GM23248 (cell line): ENCODE measurements around the gene MPP7. TPM values are rescaled to one million over a fixed set of nuclear protein-coding genes. Genes with fewer than 3 reads are reported as not detected.
"Not testable (repeated sequence)": the region's sequence is repeated elsewhere in the genome, so short reads cannot be mapped to it uniquely, and the experiment has no call there.

Experiments used
- DNase-seq: peaks from one replicate; pipeline ENCODE4 v3.0.0-alpha.2; 2015
- H2AFZ ChIP-seq: fragments of 200-600 bp; sonication (generic); 2 replicates; pipeline ENCODE4 v1.6.1; 2016; ENCODE audit warnings: antibody characterized with exemption
- H3F3A ChIP-seq: fragments of 200-600 bp; sonication (generic); 2 replicates; pipeline ENCODE4 v1.6.1; 2016; ENCODE audit warnings: mild to moderate bottlenecking, antibody characterized with exemption, mixed run types; ENCODE audit not compliant: insufficient read depth
- H3K27ac ChIP-seq: fragments of 200-600 bp; sonication (generic); 2 replicates; pipeline ENCODE4 v1.5.1; 2016; ENCODE audit warnings: mild to moderate bottlenecking
- H3K27me3 ChIP-seq: fragments of 200-600 bp; sonication (generic); replicated peaks from 2 replicates; pipeline ENCODE4 v1.6.1; 2016; ENCODE audit warnings: mild to moderate bottlenecking; ENCODE audit not compliant: insufficient read depth
- H3K36me3 ChIP-seq: fragments of 200-600 bp; sonication (generic); 2 replicates; pipeline ENCODE4 v1.6.1; 2016; ENCODE audit warnings: low read depth, mild to moderate bottlenecking
- H3K4me1 ChIP-seq: fragments of 200-600 bp; sonication (generic); 2 replicates; pipeline ENCODE4 v1.6.1; 2016; ENCODE audit warnings: mild to moderate bottlenecking; ENCODE audit not compliant: insufficient read depth
- H3K4me2 ChIP-seq: fragments of 200-600 bp; sonication (generic); one replicate; pipeline ENCODE4 v1.6.1; 2016; ENCODE audit warnings: mild to moderate bottlenecking; ENCODE audit not compliant: unreplicated experiment
- H3K4me3 ChIP-seq: fragments of 200-600 bp; sonication (generic); 2 replicates; pipeline ENCODE4 v1.5.1; 2016; ENCODE audit warnings: mild to moderate bottlenecking
- H3K79me2 ChIP-seq: fragments of 200-600 bp; sonication (generic); 2 replicates; pipeline ENCODE4 v1.6.1; 2016; ENCODE audit warnings: mild to moderate bottlenecking; ENCODE audit not compliant: insufficient read depth
- H3K9ac ChIP-seq: fragments of 200-600 bp; sonication (generic); 2 replicates; pipeline ENCODE4 v1.6.1; 2016; ENCODE audit warnings: mild to moderate bottlenecking
- H3K9me2 ChIP-seq: fragments of 200-600 bp; sonication (generic); 2 replicates; pipeline ENCODE4 v1.6.1; 2016; ENCODE audit warnings: mixed run types, mild to moderate bottlenecking, moderate library complexity; ENCODE audit not compliant: insufficient read depth
- H3K9me3 ChIP-seq: fragments of 200-600 bp; sonication (generic); one replicate; pipeline ENCODE4 v1.6.1; 2017; ENCODE audit warnings: low read depth
- H4K20me1 ChIP-seq: fragments of 200-600 bp; sonication (generic); 2 replicates; pipeline ENCODE4 v1.6.0; 2016; ENCODE audit not compliant: insufficient read depth
- EZH2 ChIP-seq: fragments of 200-600 bp; sonication (generic); IDR thresholded peaks from 2 replicates; pipeline ENCODE4 v1.6.1; 2018; ENCODE audit warnings: antibody characterized with exemption, mild to moderate bottlenecking; ENCODE audit not compliant: insufficient read depth, poor library complexity, severe bottlenecking
- EZH2phosphoT487 ChIP-seq: fragments of 200-600 bp; sonication (generic); IDR thresholded peaks from 2 replicates; pipeline ENCODE4 v1.6.1; 2018; ENCODE audit warnings: antibody characterized with exemption, moderate library complexity, mild to moderate bottlenecking, low read depth; ENCODE audit not compliant: insufficient read depth
- WGBS, 2 experiments: methylation state at CpG; one replicate each; pipeline ENCODE4 v1.1.6; 2015 to 2017; ENCODE audit warnings: low lambda C conversion rate in 2 of 2, low coverage in 1 of 2; ENCODE audit errors: missing lambda C conversion rate in 2 of 2; 5-methylcytosine and 5-hydroxymethylcytosine counted together
- in situ Hi-C: fragments of 300-500 bp; cut with MboI; formaldehyde crosslinking; loops from 2 replicates; pipeline ENCODE4 v1.15.0; 2020
- polyA plus RNA-seq: library from polyadenylated mRNA; unstranded; fragments of >200 nt; fragmentation: Nextera tagmentation; extraction: Ambion mirVana; gene quantifications from 2 replicates; pipeline ENCODE4 v1.2.1, GENCODE V29; 2016
- total RNA-seq: library from RNA; depleted of rRNA; stranded (reverse); fragments of >200 nt; shearing (Covaris generic); gene quantifications from 2 replicates; pipeline ENCODE4 v1.2.3, GENCODE V29; 2014; rRNA removed

MPP7 gene
- total RNA-seq (0.65 TPM in 1 of 2 replicates, not detected in the other), polyA plus RNA-seq (0.09 and 0.35 TPM in 2 replicates)

DNA sequence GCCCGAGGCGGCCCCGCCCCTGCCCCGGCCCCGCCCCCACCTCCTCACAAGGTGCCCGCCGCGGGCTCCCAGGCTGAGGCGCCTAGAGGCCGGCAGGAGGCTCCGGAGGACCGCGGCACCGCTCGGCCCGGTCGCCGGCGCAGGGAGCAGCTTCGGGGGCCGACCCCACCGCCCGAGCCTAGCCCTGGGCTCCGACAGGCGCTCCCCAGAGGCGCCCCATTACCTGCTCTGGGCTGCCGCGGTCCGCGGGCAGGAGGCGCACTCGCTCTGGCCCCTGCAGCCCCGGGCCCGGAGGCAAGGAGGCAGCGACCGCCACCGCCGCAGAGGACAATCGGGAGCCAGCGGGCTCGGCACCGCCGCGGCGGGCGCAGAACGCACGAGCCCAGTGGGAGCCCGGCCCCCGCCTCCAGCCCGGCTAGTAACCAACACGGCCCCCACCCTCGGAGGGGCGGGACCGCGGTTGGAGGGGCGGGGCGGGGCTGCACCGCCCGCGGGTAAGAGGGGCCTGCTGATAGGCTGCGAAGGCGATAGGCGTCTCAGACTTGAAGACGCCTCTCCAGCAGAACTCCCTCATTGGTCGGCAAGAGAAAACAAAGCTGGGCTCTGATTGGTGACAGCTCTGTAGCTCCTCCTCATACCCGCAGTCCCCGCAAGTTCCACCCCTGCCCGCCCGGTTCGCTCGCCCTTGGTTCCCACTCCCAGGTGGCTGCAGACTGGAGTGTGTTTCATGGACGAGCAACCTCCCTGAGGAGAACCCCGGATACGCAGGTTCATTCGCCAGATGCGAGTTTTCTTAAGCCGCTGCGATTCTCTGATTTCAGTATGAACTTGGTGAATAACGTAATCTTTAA lies at the start of gene MPP7:
Gene MPP7 (minus strand): TSS at position 427 of the 851 bp plus-strand sequence. CDS start 64,460 bp downstream, outside the sequence.
- DNase-seq, result peak; percentile 98
- WGBS, 2 experiments, result 1 to 2% methylated on average over 26 to 51 of the region's 80 CpGs
- Histone ChIP-seq H3K36me3 (no peaks in the 10 kb centered on the region), H3K27me3 (peaks cover 42% of the 10 kb centered on the region), H3K4me3 (peak within 1 kb of the TSS; percentile 80), H3K4me1 (0 out of 2 replicates have a peak, but pooled peaks cover 4% of the 10 kb centered on the region), H3K9ac (peak within 1 kb of the TSS; percentile 46; the same call in 1 of the 2 replicates), H4K20me1 (no peaks in the 10 kb centered on the region), H3K4me2 (peak within 1 kb of the TSS; percentile 91), H2AFZ (peak within 1 kb of the TSS; percentile 90), H3K27ac (no peak within 1 kb of the TSS), H3K9me3 (no peaks in the 10 kb centered on the region), H3F3A (no peaks in the 10 kb centered on the region), H3K79me2 (no peaks in the 10 kb centered on the region), H3K9me2 (no peaks in the 10 kb centered on the region)
- TF ChIP-seq EZH2phosphoT487, result no peak
- TF ChIP-seq EZH2, result no peak
- in situ Hi-C loops, result no loop called here

DNA sequence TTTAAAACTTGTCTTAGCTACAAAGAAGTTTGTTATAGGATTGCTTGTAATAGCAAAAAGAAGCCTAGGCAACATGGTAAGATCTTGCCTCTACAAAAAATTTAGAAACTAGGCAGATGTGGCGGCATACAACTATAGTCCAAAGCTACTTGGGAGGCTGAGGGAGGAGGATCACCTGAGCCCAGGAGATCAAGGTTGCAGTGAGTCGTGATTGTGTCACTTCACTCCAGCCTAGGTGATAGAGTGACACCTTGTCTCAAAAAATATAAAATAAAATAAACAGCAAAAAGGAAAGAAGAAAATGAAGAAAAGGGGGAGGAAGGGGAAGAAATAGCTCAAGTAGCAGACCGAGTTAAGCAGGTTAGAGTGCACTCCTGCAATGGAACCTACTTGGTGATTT lies 47.0 kb upstream of the MPP7 start:
- Histone ChIP-seq H3K9ac (no peak overlapping the region), H3K4me1 (no peaks in the 10 kb centered on the region), H3K27me3 (peaks cover 20% of the 10 kb centered on the region; the same call in 1 of the 2 replicates), H3K79me2 (no peaks in the 10 kb centered on the region), H3K4me3 (no peak overlapping the region), H3K9me3 (no peaks in the 10 kb centered on the region), H3K9me2 (no peaks in the 10 kb centered on the region), H4K20me1 (no peaks in the 10 kb centered on the region), H2AFZ (no peak overlapping the region), H3K36me3 (no peaks in the 10 kb centered on the region), H3K27ac (no peak overlapping the region), H3F3A (no peaks in the 10 kb centered on the region), H3K4me2 (no peak overlapping the region)
- no peak for DNase-seq
- 28 to 37% methylated on average over 3 of the region's 3 CpGs for WGBS, 2 experiments
- in situ Hi-C loops, result no loop called here
- no peak for TF ChIP-seq EZH2
- no peak for TF ChIP-seq EZH2phosphoT487

DNA sequence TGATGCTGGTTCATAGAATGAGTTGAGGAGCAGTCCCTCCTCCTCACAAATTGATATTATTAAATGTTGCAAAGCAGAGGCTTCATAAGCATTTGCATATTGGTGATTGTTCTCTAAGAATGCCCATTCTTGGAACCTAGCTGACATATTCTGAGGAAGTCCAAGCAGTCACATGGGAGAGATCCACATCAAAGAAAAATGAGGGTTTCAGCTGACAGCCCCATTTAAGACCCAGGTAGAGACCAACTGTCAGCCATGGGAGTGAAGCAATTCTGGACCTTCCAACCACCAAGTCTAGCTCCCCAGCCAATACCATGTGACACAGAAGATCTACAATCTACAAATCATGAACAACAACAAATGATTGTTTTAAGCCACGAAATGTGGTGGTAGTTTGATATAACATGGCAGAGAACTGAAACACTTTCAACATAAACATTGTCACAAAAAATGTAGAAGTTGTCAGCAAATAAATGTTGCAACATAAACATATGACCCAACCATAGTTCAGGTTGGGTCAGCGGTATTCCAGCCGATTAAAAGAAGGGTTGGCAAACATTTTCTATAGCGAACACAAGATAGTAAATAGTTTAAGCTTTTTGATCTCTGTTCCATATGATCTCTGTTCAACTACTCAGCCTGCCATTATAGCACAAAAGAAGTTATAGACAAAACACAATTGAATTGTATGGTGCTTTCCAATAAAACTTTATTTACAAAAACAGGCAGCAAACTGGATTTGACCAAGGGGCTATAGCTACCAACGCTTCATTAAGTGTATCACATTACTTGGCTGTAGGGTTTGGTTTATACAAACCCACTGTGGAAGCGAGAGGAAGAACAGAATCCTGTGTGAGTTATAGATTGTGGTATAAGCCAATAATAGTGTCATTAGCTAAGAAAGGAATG lies 41.4 kb upstream of the MPP7 start:
- no peak overlapping the region for H2AFZ ChIP-seq
- DNase-seq, result no peak
- no peaks in the 10 kb centered on the region for H4K20me1 ChIP-seq
- 42 to 46% methylated on average over 6 of the region's 6 CpGs for WGBS, 2 experiments
- H3K9me3 ChIP-seq, result no peaks in the 10 kb centered on the region
- H3K4me2 ChIP-seq, result no peak overlapping the region
- H3K4me3 ChIP-seq, result no peak overlapping the region
- H3K4me1 ChIP-seq, result no peaks in the 10 kb centered on the region
- H3K27me3 ChIP-seq, result peaks cover 27% of the 10 kb centered on the region
- H3K9ac ChIP-seq, result no peak overlapping the region
- H3K9me2 ChIP-seq, result no peaks in the 10 kb centered on the region
- H3K79me2 ChIP-seq, result no peaks in the 10 kb centered on the region
- TF ChIP-seq EZH2phosphoT487 (no peak), EZH2 (no peak)
- H3K27ac ChIP-seq, result no peak overlapping the region
- no peaks in the 10 kb centered on the region for H3K36me3 ChIP-seq
- in situ Hi-C loops, result no loop called here
- H3F3A ChIP-seq, result no peaks in the 10 kb centered on the region

DNA sequence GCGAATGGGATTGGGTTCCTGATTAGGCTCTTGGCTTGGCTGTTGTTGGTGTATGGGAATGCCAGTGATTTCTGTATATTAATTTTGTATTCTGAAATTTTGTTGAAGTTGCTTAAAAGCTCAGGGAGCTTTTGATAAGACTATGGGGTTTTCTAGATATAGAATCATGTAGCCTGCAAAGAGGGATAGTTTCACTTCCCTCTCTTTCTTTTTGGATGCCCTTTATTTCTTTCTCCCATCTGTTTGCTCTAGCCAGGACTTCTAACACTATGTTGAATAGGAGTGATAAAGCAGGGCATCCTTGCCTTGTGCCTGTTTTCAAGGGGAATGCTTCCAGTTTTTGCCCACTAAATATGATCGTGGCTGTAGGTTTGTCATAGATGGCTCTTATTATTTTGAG lies 40.4 kb upstream of the MPP7 start:
- TF ChIP-seq EZH2phosphoT487 (no peak), EZH2 (no peak)
- peaks cover 22% of the 10 kb centered on the region for H3K27me3 ChIP-seq
- 35 to 45% methylated on average over 2 of the region's 2 CpGs for WGBS, 2 experiments

DNA sequence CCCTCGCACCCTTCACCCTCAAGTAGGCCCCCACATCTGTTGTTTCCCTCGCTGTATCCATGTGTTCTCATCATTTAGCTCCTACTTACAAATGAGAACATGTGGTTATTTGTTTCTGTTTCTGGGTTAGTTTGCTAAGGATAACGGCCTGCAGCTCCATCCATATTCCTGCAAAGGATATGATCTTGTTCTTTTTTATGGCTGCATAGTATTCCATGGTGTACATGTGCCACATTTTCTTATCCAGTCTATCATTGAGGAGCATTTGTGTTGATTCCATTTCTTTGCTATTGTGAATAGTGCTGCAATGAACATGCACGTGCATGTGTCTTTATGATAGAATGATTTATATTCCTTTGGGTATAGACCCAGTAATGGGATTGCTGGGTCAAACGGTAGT lies 38.8 kb upstream of the MPP7 start:
- H4K20me1 ChIP-seq, H3K9me2 ChIP-seq, in situ Hi-C loops, H3K9ac ChIP-seq, H3K36me3 ChIP-seq, H3K4me1 ChIP-seq, H3K27ac ChIP-seq, H3K4me2 ChIP-seq, H3K79me2 ChIP-seq, H3K4me3 ChIP-seq, DNase-seq, H3K9me3 ChIP-seq, H3F3A ChIP-seq, H2AFZ ChIP-seq: not testable (repeated sequence)
- 23 to 31% methylated on average over 5 of the region's 5 CpGs for WGBS, 2 experiments
- H3K27me3 ChIP-seq, result peaks cover 25% of the 10 kb centered on the region

More for the DNA sequence above, 40.4 kb upstream of the MPP7 start:
- in situ Hi-C loops, result no loop called here
- no peaks in the 10 kb centered on the region for H4K20me1 ChIP-seq
- H3K9ac ChIP-seq, result no peak overlapping the region
- H3K9me2 ChIP-seq, result no peaks in the 10 kb centered on the region
- no peak overlapping the region for H3K4me3 ChIP-seq
- H3F3A ChIP-seq, result no peaks in the 10 kb centered on the region
- H3K36me3 ChIP-seq, result no peaks in the 10 kb centered on the region
- H3K9me3 ChIP-seq, result no peaks in the 10 kb centered on the region
- no peak for DNase-seq
- no peaks in the 10 kb centered on the region for H3K4me1 ChIP-seq
- H2AFZ ChIP-seq, result no peak overlapping the region
- H3K4me2 ChIP-seq, result no peak overlapping the region
- no peak overlapping the region for H3K27ac ChIP-seq
- H3K79me2 ChIP-seq, result no peaks in the 10 kb centered on the region
